Measurements from ENCODE around the gene SLC13A4.
"Not testable (repeated sequence)": the region's sequence is repeated elsewhere in the genome, so short reads cannot be mapped to it uniquely, and the experiment has no call there.

SLC13A4 gene

GRCh38 chr7:135728136-135728669, at the start of gene SLC13A4:
SLC13A4 (minus strand) TSS chr7:135728186; CDS start chr7:135727496, 690 bp downstream.
- DNase-seq (ENCODE audit: low spot score) = no peak

- not testable (repeated sequence) for DNase-seq (ENCODE audit: low spot score)
These were observed 47.9 kb upstream of the SLC13A4 start for GRCh38 chr7:135775915-135776314.

- DNase-seq (ENCODE audit: low spot score) = no peak
These were observed 47.2 kb upstream of the SLC13A4 start for GRCh38 chr7:135775230-135775629.

GRCh38 chr7:135774284-135774683, 46.3 kb upstream of the SLC13A4 start:
- DNase-seq (ENCODE audit: low spot score) = no peak

GRCh38 chr7:135773464-135773863, 45.5 kb upstream of the SLC13A4 start:
- no peak for DNase-seq (ENCODE audit: low spot score)

- no peak for DNase-seq (ENCODE audit: low spot score)
These were observed 44.7 kb upstream of the SLC13A4 start for GRCh38 chr7:135772639-135773222.

GRCh38 chr7:135771961-135772638, 44.1 kb upstream of the SLC13A4 start:
- DNase-seq (ENCODE audit: low spot score) = no peak

GRCh38 chr7:135771051-135771450, 43.1 kb upstream of the SLC13A4 start:
- no peak for DNase-seq (ENCODE audit: low spot score)

- no peak for DNase-seq (ENCODE audit: low spot score)
These were observed 42.2 kb upstream of the SLC13A4 start for GRCh38 chr7:135770139-135770710.

- peak; percentile 70 for DNase-seq (ENCODE audit: low spot score)
These were observed 41.2 kb upstream of the SLC13A4 start for GRCh38 chr7:135769005-135769802.

- no peak for DNase-seq (ENCODE audit: low spot score)
These were observed 40.5 kb upstream of the SLC13A4 start for GRCh38 chr7:135768467-135768866.

- DNase-seq (ENCODE audit: low spot score) = no peak
These were observed 40.1 kb upstream of the SLC13A4 start for GRCh38 chr7:135768064-135768463.

- DNase-seq (ENCODE audit: low spot score) = no peak
These were observed 35.3 kb upstream of the SLC13A4 start for GRCh38 chr7:135763261-135763660.

- no peak for DNase-seq (ENCODE audit: low spot score)
These were observed 33.9 kb upstream of the SLC13A4 start for GRCh38 chr7:135761751-135762488.

GRCh38 chr7:135759532-135759931, 31.5 kb upstream of the SLC13A4 start:
- DNase-seq (ENCODE audit: low spot score) = no peak

- no peak for DNase-seq (ENCODE audit: low spot score)
These were observed 30.5 kb upstream of the SLC13A4 start for GRCh38 chr7:135758531-135758932.

- no peak for DNase-seq (ENCODE audit: low spot score)
These were observed 29.9 kb upstream of the SLC13A4 start for GRCh38 chr7:135757719-135758411.

- no peak for DNase-seq (ENCODE audit: low spot score)
These were observed 28.2 kb upstream of the SLC13A4 start for GRCh38 chr7:135756191-135756590.

- DNase-seq (ENCODE audit: low spot score) = no peak
These were observed 27.4 kb upstream of the SLC13A4 start for GRCh38 chr7:135755351-135755753.

- no peak for DNase-seq (ENCODE audit: low spot score)
These were observed 25.8 kb upstream of the SLC13A4 start for GRCh38 chr7:135753616-135754413.
